SK-N-SH (cell line): ENCODE data around the gene GRWD1. TPM values are rescaled to one million over a fixed set of nuclear protein-coding genes. Genes with fewer than 3 reads are reported as not detected.

ENCODE experiments used
- CTCF ChIA-PET: fragments of 300-600, 350-600 bp; formaldehyde crosslinking; extraction: SDS; loops from one replicate; lab custom pipeline; 2021; lab: Yijun Ruan, JAX
- POLR2A ChIA-PET: fragments of 350-600 bp; sonication (Branson Sonifier 250); formaldehyde crosslinking; extraction: SDS; loops from one replicate; lab custom pipeline; 2020; ENCODE audit warnings: antibody characterized with exemption, inconsistent platforms; lab: Yijun Ruan, JAX
- DNase-seq: peaks from one replicate; pipeline ENCODE4 v3.0.0; 2012
- H2AFZ ChIP-seq: fragments of 200-600 bp; sonication (generic); 2 replicates; pipeline ENCODE4 v1.8.1; 2016; ENCODE audit warnings: antibody characterized with exemption, mild to moderate bottlenecking, low read depth
- H3F3A ChIP-seq: fragments of 200-600 bp; sonication (generic); replicated peaks from 2 replicates; pipeline ENCODE3; 2016; ENCODE audit warnings: antibody characterized with exemption, mild to moderate bottlenecking; ENCODE audit not compliant: insufficient read depth
- H3K27ac ChIP-seq, 2 experiments: fragments of 200-500 bp in 1 of 2; fragments of 200-600 bp in 1 of 2; sonication (Bioruptor generic) in 1 of 2; sonication (generic), shearing (Covaris generic) in 1 of 2; 2 replicates each; pipeline versions ENCODE4 v1.5.1 to v1.6.1; 2014 to 2016; ENCODE audit warnings: low read depth in 2 of 2, inconsistent platforms in 1 of 2, low read length in 1 of 2, mild to moderate bottlenecking in 1 of 2, mixed read lengths in 1 of 2
- H3K27me3 ChIP-seq: fragments of 200-600 bp; sonication (generic), shearing (Covaris generic); 2 replicates; pipeline ENCODE4 v1.6.1; 2016; ENCODE audit warnings: mixed run types; ENCODE audit not compliant: insufficient read depth
- H3K36me3 ChIP-seq, 2 experiments: fragments of 200-500 bp in 1 of 2; fragments of 200-600 bp in 1 of 2; sonication (Bioruptor generic) in 1 of 2; sonication (generic) in 1 of 2; replicated peaks in 1 of 2; 2 replicates each; pipeline versions ENCODE3 to v1.5.1; 2014 to 2016; ENCODE audit warnings: low read length in 1 of 2, mild to moderate bottlenecking in 1 of 2; ENCODE audit not compliant: insufficient read depth in 2 of 2, control insufficient read depth in 1 of 2
- H3K4me1 ChIP-seq, 2 experiments: fragments of 200-500 bp in 1 of 2; fragments of 200-600 bp in 1 of 2; sonication (Bioruptor generic) in 1 of 2; sonication (generic), shearing (Covaris generic) in 1 of 2; 2 replicates each; pipeline versions ENCODE4 v1.5.1 to v1.6.1; 2014 to 2016; ENCODE audit warnings: low read depth in 1 of 2, low read length in 1 of 2, mixed run types in 1 of 2; ENCODE audit not compliant: insufficient read depth in 2 of 2, control insufficient read depth in 1 of 2
- H3K4me2 ChIP-seq: fragments of 200-600 bp; sonication (generic), shearing (Covaris generic); 2 replicates; pipeline ENCODE4 v1.6.1; 2017; ENCODE audit warnings: mixed run types
- H3K4me3 ChIP-seq, 2 experiments: fragments of 200-500 bp in 1 of 2; fragments of 200-600 bp in 1 of 2; sonication (Bioruptor generic) in 1 of 2; sonication (generic), shearing (Covaris generic) in 1 of 2; 2 replicates each; pipeline versions ENCODE4 v1.5.1 to v1.8.1; 2014 to 2016; ENCODE audit warnings: low read depth in 2 of 2, inconsistent platforms in 1 of 2, low read length in 1 of 2, mild to moderate bottlenecking in 1 of 2, mixed read lengths in 1 of 2, moderate library complexity in 1 of 2
- H3K79me2 ChIP-seq: fragments of 200-600 bp; sonication (generic); 2 replicates; pipeline ENCODE4 v1.8.1; 2017; ENCODE audit warnings: mild to moderate bottlenecking; ENCODE audit not compliant: insufficient read depth
- H3K9ac ChIP-seq: fragments of 200-600 bp; sonication (generic); 2 replicates; pipeline ENCODE4 v1.6.1; 2017; ENCODE audit warnings: mixed run types
- H3K9me2 ChIP-seq: fragments of 200-600 bp; sonication (generic); 2 replicates; pipeline ENCODE4 v1.6.1; 2017; ENCODE audit warnings: mixed run types
- H3K9me3 ChIP-seq: fragments of 200-600 bp; sonication (generic); 2 replicates; pipeline ENCODE4 v1.6.1; 2017; ENCODE audit warnings: mixed run types, mild to moderate bottlenecking, moderate library complexity
- H4K20me1 ChIP-seq: fragments of 200-600 bp; sonication (generic); 2 replicates; pipeline ENCODE4 v1.6.1; 2017; ENCODE audit warnings: mild to moderate bottlenecking, mixed run types; ENCODE audit not compliant: insufficient read depth
- ELF1 ChIP-seq: IDR thresholded peaks from 2 replicates; pipeline ENCODE4 v1.4.0; 2012
- FOXM1 ChIP-seq: IDR thresholded peaks from 2 replicates; pipeline ENCODE4 v1.4.0; 2012; ENCODE audit warnings: low read depth, mild to moderate bottlenecking
- GABPA ChIP-seq: IDR thresholded peaks from 2 replicates; pipeline ENCODE4 v1.4.0; 2012; ENCODE audit warnings: low read depth, mild to moderate bottlenecking
- GATA2 ChIP-seq: sonication (generic); formaldehyde crosslinking; IDR thresholded peaks from 2 replicates; pipeline ENCODE4 v1.5.0; 2020; ENCODE audit warnings: mild to moderate bottlenecking, missing genetic modification reagents
- RAD21 ChIP-seq: IDR thresholded peaks from 2 replicates; pipeline ENCODE4 v1.6.1; 2012; ENCODE audit warnings: mild to moderate bottlenecking, low read length
- RCOR1 ChIP-seq: fragments of 150-350 bp; IDR thresholded peaks from 2 replicates; pipeline ENCODE4 v1.6.1; 2017; ENCODE audit warnings: antibody characterized with exemption, low read length
- RXRA ChIP-seq: IDR thresholded peaks from 2 replicates; pipeline ENCODE4 v1.4.0; 2012; ENCODE audit warnings: low read depth, mild to moderate bottlenecking, borderline replicate concordance
- SIN3A ChIP-seq: IDR thresholded peaks from 2 replicates; pipeline ENCODE4 v1.6.1; 2012; ENCODE audit warnings: low read depth, mild to moderate bottlenecking, low read length, moderate library complexity, borderline replicate concordance
- SMC3 ChIP-seq: IDR thresholded peaks from 2 replicates; pipeline ENCODE4 v1.6.1; 2012; ENCODE audit warnings: low read depth, low read length, improper control_type of control experiment
- TAF1 ChIP-seq: IDR thresholded peaks from 2 replicates; pipeline ENCODE4 v1.6.1; 2012; ENCODE audit warnings: low read depth, mild to moderate bottlenecking, low read length, moderate library complexity, borderline replicate concordance
- WGBS: methylation state at CpG from one replicate; pipeline ENCODE4 v1.1.6; 2017; ENCODE audit warnings: low lambda C conversion rate; 5-methylcytosine and 5-hydroxymethylcytosine counted together
- polyA plus RNA-seq, 3 experiments: library from polyadenylated mRNA; depleted of rRNA; stranded (reverse); fragments of >200 nt; gene quantifications; 2 replicates each; pipeline ENCODE4 v1.2.3, GENCODE V29; 2012
- TF ChIP-seq, protein P1 (sequence below): IDR thresholded peaks from 2 replicates; pipeline ENCODE4 v1.6.1; 2012; ENCODE audit warnings: mild to moderate bottlenecking, low read depth, low read length, moderate library complexity
- TF ChIP-seq, protein P2 (sequence below): fragments of 150-350 bp; IDR thresholded peaks from 2 replicates; pipeline ENCODE4 v1.6.1; 2017; ENCODE audit warnings: antibody characterized with exemption, low read length, low read depth, borderline replicate concordance

Gene GRWD1
- polyA plus RNA-seq, 1 of the 3 experiments (the other 2 are of a cell fraction): 36.6 TPM

DNA sequence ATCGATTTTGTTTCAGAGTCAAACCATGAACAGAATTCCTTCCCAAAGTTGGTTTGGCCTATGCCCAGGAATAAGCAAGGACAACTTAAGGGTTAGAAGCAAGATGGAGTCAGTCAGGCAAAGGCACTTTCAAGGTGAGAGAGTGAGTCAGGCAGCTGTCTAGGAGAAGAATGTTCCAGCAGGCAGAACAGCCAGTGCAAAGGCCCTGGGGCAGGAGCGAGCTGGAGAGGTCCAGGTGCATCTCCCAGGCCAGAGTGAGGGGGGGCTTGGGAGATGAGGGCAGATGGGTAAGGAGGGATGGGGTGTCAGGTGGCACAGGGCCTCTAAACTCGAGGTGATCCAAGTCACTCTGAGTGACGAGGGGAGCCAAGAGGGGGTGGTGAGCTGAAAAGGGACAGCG, 9.2 kb upstream of the GRWD1 start:
- TF ChIP-seq ELF1: no peak
- no peak for TF ChIP-seq FOXM1
- TF ChIP-seq SMC3: no peak
- Histone ChIP-seq H3K27me3 (no peaks in the 10 kb centered on the region), H3K4me2 (no peak overlapping the region), H3K4me1 (no peaks in the 10 kb centered on the region), H3K27ac (no peak overlapping the region), H3K9me2 (no peaks in the 10 kb centered on the region), H3K36me3 (no peaks in the 10 kb centered on the region), H3K4me3 (no peak overlapping the region), H3K9me3 (no peaks in the 10 kb centered on the region), H3F3A (no peaks in the 10 kb centered on the region), H4K20me1 (no peaks in the 10 kb centered on the region), H3K79me2 (no peaks in the 10 kb centered on the region), H3K9ac (no peak overlapping the region), H2AFZ (no peak overlapping the region)
- POLR2A ChIA-PET: no interaction called here
- CTCF ChIA-PET: interaction anchor here (2.9 kb wide), 1 partner anchor 9 kb away, joined by 10 read pairs; the partner anchor contains the start of gene GRWD1
- 72% methylated on average over 5 of the region's 5 CpGs for WGBS
- DNase-seq: peak; percentile 22

GRCh38 chr19:48441360-48442050, 4.3 kb upstream of the GRWD1 start:
- 97% methylated on average over 10 of the region's 20 CpGs for WGBS
- ChIA-PET POLR2A (interaction anchor here (0.6 kb wide), 1 partner anchor 179 kb away, joined by 4 read pairs; no protein-coding TSS in a partner anchor), CTCF (interaction anchor here (1.0 to 1.7 kb wide), 2 partner anchors 11 to 48 kb away, joined by 3 to 5 read pairs; no protein-coding TSS in a partner anchor)

More at GRCh38 chr19:48441360-48442050, 4.3 kb upstream of the GRWD1 start:
- Histone ChIP-seq H3K9ac (no peak overlapping the region), H3K9me2 (no peaks in the 10 kb centered on the region), H3F3A (peaks cover 11% of the 10 kb centered on the region), H3K9me3 (no peaks in the 10 kb centered on the region), H3K36me3 (no peaks in the 10 kb centered on the region), H3K4me1 (peaks cover 4 to 13% of the 10 kb centered on the region in 2 experiments; a peak in 2 of 4 replicates), H4K20me1 (no peaks in the 10 kb centered on the region), H3K27ac (no peak overlapping the region), H3K4me2 (no peak overlapping the region), H2AFZ (no peak overlapping the region), H3K79me2 (peaks cover 7% of the 10 kb centered on the region), H3K4me3 (no peak overlapping the region), H3K27me3 (no peaks in the 10 kb centered on the region)
- TF ChIP-seq RXRA (no peak), GATA2 (CRISPR knock-in tag) (no peak), RCOR1 (no peak), RAD21 (no peak), GABPA (no peak), TAF1 (no peak), SIN3A (no peak)
- TF ChIP-seq, protein P1, sequence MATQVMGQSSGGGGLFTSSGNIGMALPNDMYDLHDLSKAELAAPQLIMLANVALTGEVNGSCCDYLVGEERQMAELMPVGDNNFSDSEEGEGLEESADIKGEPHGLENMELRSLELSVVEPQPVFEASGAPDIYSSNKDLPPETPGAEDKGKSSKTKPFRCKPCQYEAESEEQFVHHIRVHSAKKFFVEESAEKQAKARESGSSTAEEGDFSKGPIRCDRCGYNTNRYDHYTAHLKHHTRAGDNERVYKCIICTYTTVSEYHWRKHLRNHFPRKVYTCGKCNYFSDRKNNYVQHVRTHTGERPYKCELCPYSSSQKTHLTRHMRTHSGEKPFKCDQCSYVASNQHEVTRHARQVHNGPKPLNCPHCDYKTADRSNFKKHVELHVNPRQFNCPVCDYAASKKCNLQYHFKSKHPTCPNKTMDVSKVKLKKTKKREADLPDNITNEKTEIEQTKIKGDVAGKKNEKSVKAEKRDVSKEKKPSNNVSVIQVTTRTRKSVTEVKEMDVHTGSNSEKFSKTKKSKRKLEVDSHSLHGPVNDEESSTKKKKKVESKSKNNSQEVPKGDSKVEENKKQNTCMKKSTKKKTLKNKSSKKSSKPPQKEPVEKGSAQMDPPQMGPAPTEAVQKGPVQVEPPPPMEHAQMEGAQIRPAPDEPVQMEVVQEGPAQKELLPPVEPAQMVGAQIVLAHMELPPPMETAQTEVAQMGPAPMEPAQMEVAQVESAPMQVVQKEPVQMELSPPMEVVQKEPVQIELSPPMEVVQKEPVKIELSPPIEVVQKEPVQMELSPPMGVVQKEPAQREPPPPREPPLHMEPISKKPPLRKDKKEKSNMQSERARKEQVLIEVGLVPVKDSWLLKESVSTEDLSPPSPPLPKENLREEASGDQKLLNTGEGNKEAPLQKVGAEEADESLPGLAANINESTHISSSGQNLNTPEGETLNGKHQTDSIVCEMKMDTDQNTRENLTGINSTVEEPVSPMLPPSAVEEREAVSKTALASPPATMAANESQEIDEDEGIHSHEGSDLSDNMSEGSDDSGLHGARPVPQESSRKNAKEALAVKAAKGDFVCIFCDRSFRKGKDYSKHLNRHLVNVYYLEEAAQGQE: no peak
- TF ChIP-seq, protein P2, sequence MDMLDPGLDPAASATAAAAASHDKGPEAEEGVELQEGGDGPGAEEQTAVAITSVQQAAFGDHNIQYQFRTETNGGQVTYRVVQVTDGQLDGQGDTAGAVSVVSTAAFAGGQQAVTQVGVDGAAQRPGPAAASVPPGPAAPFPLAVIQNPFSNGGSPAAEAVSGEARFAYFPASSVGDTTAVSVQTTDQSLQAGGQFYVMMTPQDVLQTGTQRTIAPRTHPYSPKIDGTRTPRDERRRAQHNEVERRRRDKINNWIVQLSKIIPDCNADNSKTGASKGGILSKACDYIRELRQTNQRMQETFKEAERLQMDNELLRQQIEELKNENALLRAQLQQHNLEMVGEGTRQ: no peak
- DNase-seq: no peak
